Measurements from ENCODE around the gene CBLC. TPM values are rescaled to one million over a fixed set of nuclear protein-coding genes. Genes with fewer than 3 reads are reported as not detected.

The CBLC gene
- total RNA-seq, 3 donors from 2014 or later (not counting 1 experiment from before 2014, with no cell fraction given): not detected

- H3K27ac ChIP-seq (ENCODE audit: low read length): no peak overlapping the region
- H3K4me1 ChIP-seq (ENCODE audit: control insufficient read depth, insufficient read depth, low read length): peaks cover 61% of the 10 kb centered on the region
- no peaks in the 10 kb centered on the region for H3K9me3 ChIP-seq (ENCODE audit: control insufficient read depth, insufficient read depth, low read length)
- Mint-ChIP-seq H3K27me3 (ENCODE audit: low read depth in 2 of 2) (no peaks in the 10 kb centered on the region), H3K9me3 (no peaks in the 10 kb centered on the region), H3K27ac (peak overlapping the region in 1 of 2 donors; percentile 73), H3K4me1 (peaks cover 18 to 49% of the 10 kb centered on the region in 2 donors), H3K36me3 (no peaks in the 10 kb centered on the region), H3K4me3 (no peak overlapping the region)
- DNase-seq (no peak), ATAC-seq (no peak)
- TF ChIP-seq CTCF (IDR thresholded peaks at IDR 0.05): no peak
- no peaks in the 10 kb centered on the region for H3K36me3 ChIP-seq (ENCODE audit: control insufficient read depth, insufficient read depth, low read length)
- H3K27me3 ChIP-seq (ENCODE audit: control insufficient read depth, insufficient read depth, low read length): no peaks in the 10 kb centered on the region
- intact Hi-C loops (cut with micrococcal nuclease): no loop called here
- no peak overlapping the region for H3K4me3 ChIP-seq (ENCODE audit: low read length)
- WGBS (ENCODE audit: insufficient coverage): 87% methylated on average over 6 of the region's 6 CpGs
Measured at GRCh38 chr19:44741258-44741731, 36.4 kb upstream of the CBLC start.

GRCh38 chr19:44741841-44742329, 35.8 kb upstream of the CBLC start:
- peak overlapping the region; percentile 37 for H3K27ac ChIP-seq (ENCODE audit: low read length)

GRCh38 chr19:44742330-44743061, 35.2 kb upstream of the CBLC start:
- intact Hi-C loops (cut with micrococcal nuclease): no loop called here
- no peaks in the 10 kb centered on the region for H3K27me3 ChIP-seq (ENCODE audit: control insufficient read depth, insufficient read depth, low read length)
- 92% methylated on average over 19 of the region's 20 CpGs for WGBS (ENCODE audit: insufficient coverage)
- Mint-ChIP-seq H3K4me1 (peaks cover 17 to 52% of the 10 kb centered on the region in 2 donors), H3K9me3 (no peaks in the 10 kb centered on the region), H3K4me3 (no peak overlapping the region), H3K27ac (peak overlapping the region; percentile 29 to 73), H3K27me3 (ENCODE audit: low read depth in 2 of 2) (no peaks in the 10 kb centered on the region), H3K36me3 (no peaks in the 10 kb centered on the region)
- peaks cover 59% of the 10 kb centered on the region for H3K4me1 ChIP-seq (ENCODE audit: control insufficient read depth, insufficient read depth, low read length)
- H3K27ac ChIP-seq (ENCODE audit: low read length): peak overlapping the region; percentile 37
- ATAC-seq (no peak), DNase-seq (no peak)
- no peak overlapping the region for H3K4me3 ChIP-seq (ENCODE audit: low read length)
- H3K36me3 ChIP-seq (ENCODE audit: control insufficient read depth, insufficient read depth, low read length): no peaks in the 10 kb centered on the region
- no peak for TF ChIP-seq CTCF (IDR thresholded peaks at IDR 0.05)
- H3K9me3 ChIP-seq (ENCODE audit: control insufficient read depth, insufficient read depth, low read length): no peaks in the 10 kb centered on the region

More at GRCh38 chr19:44741841-44742329, 35.8 kb upstream of the CBLC start:
- Histone ChIP-seq H3K9me3 (ENCODE audit: control insufficient read depth, insufficient read depth, low read length) (no peaks in the 10 kb centered on the region), H3K4me3 (ENCODE audit: low read length) (no peak overlapping the region), H3K36me3 (ENCODE audit: control insufficient read depth, insufficient read depth, low read length) (no peaks in the 10 kb centered on the region), H3K27me3 (ENCODE audit: control insufficient read depth, insufficient read depth, low read length) (no peaks in the 10 kb centered on the region), H3K4me1 (ENCODE audit: control insufficient read depth, insufficient read depth, low read length) (peaks cover 59% of the 10 kb centered on the region)
- no peak overlapping the region for H3K4me3 Mint-ChIP-seq
- ATAC-seq (peak; percentile 23 to 75 (median 66)), DNase-seq (peak in 1 of 2 donors; percentile 36)
- intact Hi-C loops (cut with micrococcal nuclease): no loop called here
- peaks cover 19 to 52% of the 10 kb centered on the region in 2 donors for H3K4me1 Mint-ChIP-seq
- WGBS (ENCODE audit: insufficient coverage): 38% methylated on average over 12 of the region's 13 CpGs
- H3K27me3 Mint-ChIP-seq (ENCODE audit: low read depth in 2 of 2): no peaks in the 10 kb centered on the region
- H3K9me3 Mint-ChIP-seq: no peaks in the 10 kb centered on the region
- TF ChIP-seq CTCF (IDR thresholded peaks at IDR 0.05): no peak
- H3K27ac Mint-ChIP-seq: peak overlapping the region in 1 of 2 donors; percentile 73
- no peaks in the 10 kb centered on the region for H3K36me3 Mint-ChIP-seq

All from natural killer cell (primary cell).